Kidney (tissue), 14 donors: ENCODE results near the gene FANCC. TPM values are rescaled to one million over a fixed set of nuclear protein-coding genes. Genes with fewer than 3 reads are reported as not detected.

Experiments used
- DNase-seq, 5 donors: peaks; one replicate each; pipeline ENCODE4 v3.0.0-alpha.2; 2013 to 2020
- FAIRE-seq: peaks from 2 replicates; lab custom pipeline; 2012; peaks lifted over from hg19 to GRCh38; lab: Jason Lieb, UNC
- H3K27ac ChIP-seq, 2 donors: one replicate each; pipeline ENCODE4 v1.7.0; 2013; ENCODE audit warnings: low read depth in 2 of 2, low read length in 2 of 2, inconsistent platforms in 1 of 2
- H3K27me3 ChIP-seq: one replicate; pipeline ENCODE4 v1.7.1; 2013; ENCODE audit warnings: low read length, inconsistent platforms; ENCODE audit not compliant: control insufficient read depth, insufficient read depth
- H3K36me3 ChIP-seq, 3 donors: one replicate each; pipeline versions ENCODE4 v1.7.0 to v1.7.1; 2013; ENCODE audit warnings: low read length in 3 of 3, control low read depth in 1 of 3, inconsistent platforms in 1 of 3; ENCODE audit not compliant: insufficient read depth in 3 of 3, control insufficient read depth in 2 of 3
- H3K4me1 ChIP-seq, 3 donors: one replicate each; pipeline versions ENCODE4 v1.7.0 to v1.7.1; 2013; ENCODE audit warnings: low read length in 3 of 3, inconsistent platforms in 1 of 3, low read depth in 1 of 3; ENCODE audit not compliant: control insufficient read depth in 2 of 3, insufficient read depth in 2 of 3
- H3K4me3 ChIP-seq, 3 donors: one replicate each; pipeline versions ENCODE4 v1.7.0 to v1.8.1; 2013; ENCODE audit warnings: low read length in 3 of 3, control low read depth in 1 of 3, inconsistent platforms in 1 of 3
- H3K9ac ChIP-seq, 3 donors: one replicate each; pipeline versions ENCODE4 v1.7.0 to v1.7.1; 2013; ENCODE audit warnings: low read length in 3 of 3, control low read depth in 1 of 3, inconsistent platforms in 1 of 3
- H3K9me3 ChIP-seq, 3 donors: one replicate each; pipeline versions ENCODE4 v1.7.0 to v1.7.1; 2013; ENCODE audit warnings: low read length in 3 of 3, control low read depth in 1 of 3, inconsistent platforms in 1 of 3; ENCODE audit not compliant: control insufficient read depth in 2 of 3, insufficient read depth in 1 of 3
- intact Hi-C: fragments of 100-400 bp; cut with DNase I; formaldehyde crosslinking; loops from one replicate; pipeline ENCODE4 v1.11.1; 2022
- polyA plus RNA-seq: library from polyadenylated mRNA; stranded (reverse); fragments of 350-450 nt; fragmentation: Illumina TruSeq; extraction: RNeasy Lipid Tissue Mini Kit (QIAGEN cat#74804); gene quantifications from one replicate; pipeline ENCODE4 v1.2.3, GENCODE V29; 2014; ENCODE audit warnings: low read depth, low replicate concordance; ENCODE audit not compliant: insufficient read depth
- total RNA-seq: library from RNA; stranded (reverse); fragmentation: NEBNext Ultra II Directional; extraction: Animal tissue kit (Norgen Biotek cat#: 25700); gene quantifications from one replicate; pipeline ENCODE4 v1.2.1, GENCODE V29; 2021
- TF ChIP-seq, protein P1 (sequence below): IDR thresholded peaks from 3 replicates; pipeline ENCODE4 v1.5.1; 2012; ENCODE audit warnings: mild to moderate bottlenecking, moderate library complexity, borderline replicate concordance; ENCODE audit not compliant: insufficient read depth; ENCODE audit errors: extremely low read depth
- donor health status: control.
- donor health status: control.
- donor health status: control.
- donor health status: control.
- donor health status: control.
- donor health status: DM: yes; HTN: yes; CAD: no.
- donor health status: Normal renal cell carcinoma (clear cell type).

The FANCC gene
- total and polyA plus RNA-seq, 2 donors from 2014 or later, result 7.5 to 10.8 TPM

- DNase-seq, result peak in 1 of 5 donors; percentile 32
- Histone ChIP-seq H3K36me3 (peaks cover 9 to 56% (median 35%) of the 10 kb centered on the region in 3 donors), H3K4me3 (no peak overlapping the region), H3K27ac (no peak overlapping the region), H3K27me3 (no peaks in the 10 kb centered on the region), H3K9me3 (no peaks in the 10 kb centered on the region), H3K4me1 (peaks cover 0 to 19% (median 11%) of the 10 kb centered on the region in 3 donors), H3K9ac (no peak overlapping the region)
- intact Hi-C loops, result no loop called here
- no peak for FAIRE-seq
- TF ChIP-seq, protein P1, sequence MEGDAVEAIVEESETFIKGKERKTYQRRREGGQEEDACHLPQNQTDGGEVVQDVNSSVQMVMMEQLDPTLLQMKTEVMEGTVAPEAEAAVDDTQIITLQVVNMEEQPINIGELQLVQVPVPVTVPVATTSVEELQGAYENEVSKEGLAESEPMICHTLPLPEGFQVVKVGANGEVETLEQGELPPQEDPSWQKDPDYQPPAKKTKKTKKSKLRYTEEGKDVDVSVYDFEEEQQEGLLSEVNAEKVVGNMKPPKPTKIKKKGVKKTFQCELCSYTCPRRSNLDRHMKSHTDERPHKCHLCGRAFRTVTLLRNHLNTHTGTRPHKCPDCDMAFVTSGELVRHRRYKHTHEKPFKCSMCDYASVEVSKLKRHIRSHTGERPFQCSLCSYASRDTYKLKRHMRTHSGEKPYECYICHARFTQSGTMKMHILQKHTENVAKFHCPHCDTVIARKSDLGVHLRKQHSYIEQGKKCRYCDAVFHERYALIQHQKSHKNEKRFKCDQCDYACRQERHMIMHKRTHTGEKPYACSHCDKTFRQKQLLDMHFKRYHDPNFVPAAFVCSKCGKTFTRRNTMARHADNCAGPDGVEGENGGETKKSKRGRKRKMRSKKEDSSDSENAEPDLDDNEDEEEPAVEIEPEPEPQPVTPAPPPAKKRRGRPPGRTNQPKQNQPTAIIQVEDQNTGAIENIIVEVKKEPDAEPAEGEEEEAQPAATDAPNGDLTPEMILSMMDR, result no peak
Observed at GRCh38 chr9:95084254-95084934, 233.1 kb downstream of the FANCC start.

DNA sequence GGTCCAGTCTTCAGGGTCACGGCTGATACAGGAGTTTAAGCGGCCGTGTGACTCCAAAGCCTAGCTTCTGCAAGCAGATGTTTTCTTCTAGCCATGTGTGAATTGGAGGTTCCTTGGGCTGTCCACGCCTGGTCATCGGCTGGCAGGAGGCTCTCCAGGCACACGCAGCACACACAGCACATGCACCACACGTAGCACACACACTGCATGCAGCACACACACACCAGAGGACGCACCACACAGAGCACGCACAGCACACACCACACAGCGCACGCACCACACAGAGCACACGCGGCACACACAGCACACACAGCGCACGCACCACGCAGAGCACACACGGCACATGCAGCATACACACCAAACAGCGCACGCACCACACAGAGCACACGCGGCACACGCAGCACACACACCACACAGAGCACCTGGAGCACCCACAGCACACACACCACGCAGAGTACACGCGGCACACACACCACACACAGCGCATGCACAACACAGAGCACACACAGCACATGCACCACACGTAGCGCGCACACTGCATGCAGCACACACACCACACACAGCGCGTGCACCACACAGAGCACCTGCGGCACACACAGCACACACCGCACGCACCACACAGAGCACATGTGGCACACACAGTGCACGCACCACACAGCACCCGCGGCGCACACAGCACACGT lies 234.3 kb downstream of the FANCC start:
- DNase-seq, result no peak
- intact Hi-C loops, result no loop called here
- H3K4me3 ChIP-seq, result no peak overlapping the region
- H3K27ac ChIP-seq, result no peak overlapping the region
- TF ChIP-seq, protein P1, result no peak
- H3K4me1 ChIP-seq, result peaks cover 3 to 15% (median 9%) of the 10 kb centered on the region in 3 donors
- peaks cover 9 to 59% (median 35%) of the 10 kb centered on the region in 3 donors for H3K36me3 ChIP-seq
- FAIRE-seq, result no peak
- no peaks in the 10 kb centered on the region for H3K27me3 ChIP-seq
- H3K9me3 ChIP-seq, result no peaks in the 10 kb centered on the region
- no peak overlapping the region for H3K9ac ChIP-seq

DNA sequence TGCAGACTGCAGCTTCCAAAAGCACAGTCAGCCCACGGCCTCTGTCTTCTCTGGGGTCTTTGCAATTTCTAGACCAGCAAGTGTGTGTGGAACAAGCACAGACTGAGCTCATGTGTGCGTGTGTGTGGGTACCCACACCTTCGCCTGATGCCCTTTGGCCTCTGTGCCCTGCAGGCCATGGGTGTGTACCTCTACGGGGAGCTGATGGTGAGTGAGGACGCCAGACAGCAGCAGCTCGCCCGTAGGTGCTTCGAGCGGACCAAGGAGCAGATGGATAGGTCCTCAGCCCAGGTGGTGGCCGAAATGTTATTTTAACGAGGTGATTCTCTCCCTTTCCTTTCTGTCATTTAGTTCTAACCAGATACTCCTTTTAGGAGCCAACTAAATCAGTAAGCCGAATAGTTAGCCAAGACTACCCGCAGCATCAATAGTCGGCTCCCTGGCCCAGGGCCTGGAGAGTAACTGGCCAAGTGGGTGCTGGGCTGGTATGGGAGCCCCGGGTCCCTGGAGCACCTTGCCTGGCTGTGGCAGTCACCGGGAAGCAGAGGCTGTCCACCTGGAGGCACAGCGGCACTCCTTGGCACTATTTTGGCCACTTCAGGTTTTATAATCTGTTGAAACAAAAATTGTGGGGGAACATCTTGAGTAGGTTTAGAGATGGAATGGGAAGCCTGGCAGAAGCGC lies 235.0 kb downstream of the FANCC start:
- Histone ChIP-seq H3K4me1 (peaks cover 4 to 18% (median 12%) of the 10 kb centered on the region in 3 donors), H3K36me3 (peaks cover 9 to 59% (median 35%) of the 10 kb centered on the region in 3 donors), H3K9ac (no peak overlapping the region), H3K4me3 (no peak overlapping the region), H3K27me3 (no peaks in the 10 kb centered on the region), H3K9me3 (no peaks in the 10 kb centered on the region), H3K27ac (no peak overlapping the region)
- TF ChIP-seq, protein P1, result no peak
- intact Hi-C loops, result no loop called here
- no peak for DNase-seq
- FAIRE-seq, result no peak
